ENCODE data around the gene SVIL.
"Not testable (repeated sequence)": the region's sequence is repeated elsewhere in the genome, so short reads cannot be mapped to it uniquely, and the experiment has no call there.

SVIL gene

DNA sequence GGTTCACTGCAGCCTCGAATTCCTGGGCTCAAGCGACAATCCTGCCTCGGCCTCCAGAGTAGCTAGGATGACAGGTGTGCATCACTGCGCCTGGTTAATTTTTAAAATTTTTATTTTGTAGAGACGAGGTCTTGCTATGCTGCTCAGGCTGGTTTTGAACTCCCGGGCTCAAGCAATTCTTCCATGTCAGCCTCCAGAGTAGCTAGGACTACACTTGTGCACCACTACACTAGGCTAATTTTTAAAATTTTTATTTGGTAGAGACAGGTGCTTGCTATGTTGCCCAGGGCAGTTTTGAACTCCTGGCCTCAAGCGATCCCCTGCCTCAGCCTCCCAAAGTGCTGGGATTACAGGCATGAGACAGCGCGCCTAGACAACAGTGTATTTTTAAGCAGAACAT lies 120.5 kb downstream of the SVIL start:
- TF ChIP-seq PAX5 (IDR thresholded peaks at IDR 0.05; ENCODE audit: insufficient read depth, low read length, severe bottlenecking) (no peak), TAF1 (IDR thresholded peaks at IDR 0.05; ENCODE audit: low read depth, low read length) (no peak), POLR2AphosphoS5 (IDR thresholded peaks at IDR 0.05; ENCODE audit: low read depth, low read length) (no peak), POU2F2 (IDR thresholded peaks at IDR 0.05; ENCODE audit: low read depth, low read length) (no peak), POLR2A (IDR thresholded peaks at IDR 0.05; ENCODE audit: low read depth, low read length) (no peak), SPI1 (IDR thresholded peaks at IDR 0.05; ENCODE audit: low read depth, low read length) (no peak)
- FAIRE-seq (no peak), DNase-seq (ENCODE audit: insufficient read length, low spot score) (no peak)

DNA sequence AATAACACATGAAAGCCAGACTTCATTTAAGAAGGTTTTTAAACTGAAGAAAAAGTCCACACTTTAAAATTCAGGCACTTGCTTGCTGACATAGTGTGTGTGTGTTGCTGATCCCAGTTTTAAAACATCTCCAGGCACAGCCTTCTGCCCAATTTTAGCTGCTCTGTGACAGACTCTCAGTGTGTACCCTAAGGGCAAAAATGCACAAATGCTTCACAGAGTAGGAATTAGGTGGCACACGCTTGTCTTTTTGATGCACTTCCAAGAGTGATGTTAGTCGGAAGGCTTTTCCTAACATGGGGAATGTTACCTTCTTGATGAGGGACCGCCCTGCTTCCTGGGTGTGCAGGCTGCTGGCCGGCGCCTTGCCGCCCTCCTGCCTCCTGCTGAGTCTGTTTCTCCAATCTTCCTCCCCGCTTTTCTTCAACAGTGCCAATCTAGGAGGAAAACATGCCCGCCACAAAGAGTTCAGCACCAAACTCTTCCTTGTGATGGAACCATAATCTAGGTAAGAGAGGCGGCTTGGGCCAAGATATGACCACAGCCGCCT lies 122.3 kb downstream of the SVIL start:
- DNase-seq (ENCODE audit: insufficient read length, low spot score), result no peak
- TF ChIP-seq POU2F2 (IDR thresholded peaks at IDR 0.05; ENCODE audit: low read depth, low read length), result no peak
- TF ChIP-seq TAF1 (IDR thresholded peaks at IDR 0.05; ENCODE audit: low read depth, low read length), result no peak
- TF ChIP-seq PAX5 (IDR thresholded peaks at IDR 0.05; ENCODE audit: insufficient read depth, low read length, severe bottlenecking), result no peak
- no peak for TF ChIP-seq POLR2AphosphoS5 (IDR thresholded peaks at IDR 0.05; ENCODE audit: low read depth, low read length)
- no peak for TF ChIP-seq SPI1 (IDR thresholded peaks at IDR 0.05; ENCODE audit: low read depth, low read length)
- no peak for TF ChIP-seq POLR2A (IDR thresholded peaks at IDR 0.05; ENCODE audit: low read depth, low read length)
- FAIRE-seq, result no peak

DNA sequence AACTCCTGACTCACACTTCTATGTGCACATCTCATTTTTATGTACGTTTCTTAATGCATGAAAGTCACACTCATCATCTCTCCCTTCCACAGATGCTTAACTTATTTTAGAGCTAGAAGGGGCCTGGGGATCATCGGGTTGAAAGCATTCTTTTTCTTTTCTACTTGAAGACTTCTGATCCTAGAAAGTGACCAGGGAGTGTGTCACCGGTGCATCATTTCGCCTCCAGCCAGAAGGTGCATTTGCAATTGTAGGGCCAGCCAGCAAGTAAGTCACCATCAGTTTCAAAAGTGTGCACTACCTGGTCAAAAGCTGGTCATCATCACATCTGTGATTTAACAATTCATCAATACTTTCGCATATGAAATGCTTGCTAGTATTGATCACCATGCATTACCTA lies 123.0 kb downstream of the SVIL start:
- not testable (repeated sequence) for DNase-seq (ENCODE audit: insufficient read length, low spot score); FAIRE-seq

DNA sequence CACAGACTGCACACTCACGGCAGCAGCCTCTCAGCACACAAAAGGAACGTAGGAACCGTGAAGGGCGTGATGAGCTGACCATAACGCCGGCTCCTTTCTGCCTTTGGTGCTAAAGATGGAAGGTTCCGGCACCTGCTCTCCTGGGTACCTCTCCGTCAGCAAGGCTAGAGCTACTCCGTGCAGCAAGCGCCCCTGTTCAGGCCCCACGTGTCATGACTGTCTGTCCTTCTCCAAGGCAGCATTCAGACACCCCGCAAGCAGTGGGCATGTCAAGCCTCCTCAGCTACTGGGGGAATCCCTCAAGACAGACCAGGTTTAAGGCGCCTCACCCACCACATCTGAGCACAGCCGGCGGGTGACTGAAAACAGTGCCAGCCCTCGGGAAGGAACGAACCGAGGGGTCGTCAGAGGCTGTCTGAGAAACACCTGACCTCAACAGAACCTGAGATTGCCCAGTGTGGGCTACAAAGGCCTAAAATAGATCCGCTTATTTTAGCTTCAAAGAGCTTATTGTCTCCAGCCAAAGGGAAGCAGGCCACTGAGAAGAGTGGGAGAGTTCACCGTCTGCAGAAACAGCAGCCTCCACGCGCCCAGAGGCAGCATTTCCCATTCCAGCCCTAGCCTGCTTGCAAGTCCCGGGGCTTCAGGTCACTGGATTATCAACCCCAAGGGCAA lies 124.2 kb downstream of the SVIL start:
- not testable (repeated sequence) for FAIRE-seq; DNase-seq (ENCODE audit: insufficient read length, low spot score)

DNA sequence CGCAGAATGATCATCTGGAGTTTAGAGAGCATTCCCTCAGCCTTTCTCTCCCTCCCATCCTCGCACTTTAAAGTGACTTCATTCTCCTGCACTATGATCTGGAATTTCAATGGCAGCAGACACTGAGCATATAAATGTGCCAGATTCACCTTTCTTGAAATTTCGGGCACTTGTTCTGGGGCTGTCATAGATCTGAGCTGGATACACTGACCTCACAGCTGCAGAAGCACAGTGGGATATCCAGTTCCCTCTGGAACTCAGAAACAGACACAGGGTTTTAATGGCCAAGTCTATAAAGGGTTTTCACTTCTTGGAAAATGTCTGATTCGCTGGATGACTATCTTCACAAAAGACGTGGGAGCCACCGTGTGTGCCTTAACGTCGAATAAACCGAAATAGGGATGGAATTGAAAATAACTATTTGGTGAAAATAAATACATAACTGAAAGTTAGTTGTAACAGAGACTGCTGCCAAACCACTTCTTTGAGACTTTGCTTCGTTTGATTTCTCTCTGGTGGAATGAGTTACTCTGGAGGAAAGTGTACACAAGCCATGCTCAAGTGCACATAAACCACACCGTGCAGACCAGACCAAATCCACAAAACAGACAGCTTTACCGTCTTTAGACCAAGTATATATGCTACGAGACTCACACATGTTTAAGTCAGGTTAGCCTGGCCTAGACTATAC lies 126.1 kb downstream of the SVIL start:
- DNase-seq (ENCODE audit: insufficient read length, low spot score), result no peak
- TF ChIP-seq POU2F2 (IDR thresholded peaks at IDR 0.05; ENCODE audit: low read depth, low read length) (no peak), SPI1 (IDR thresholded peaks at IDR 0.05; ENCODE audit: low read depth, low read length) (no peak), POLR2AphosphoS5 (IDR thresholded peaks at IDR 0.05; ENCODE audit: low read depth, low read length) (no peak), POLR2A (IDR thresholded peaks at IDR 0.05; ENCODE audit: low read depth, low read length) (no peak), TAF1 (IDR thresholded peaks at IDR 0.05; ENCODE audit: low read depth, low read length) (no peak), PAX5 (IDR thresholded peaks at IDR 0.05; ENCODE audit: insufficient read depth, low read length, severe bottlenecking) (no peak)
- FAIRE-seq, result no peak

DNA sequence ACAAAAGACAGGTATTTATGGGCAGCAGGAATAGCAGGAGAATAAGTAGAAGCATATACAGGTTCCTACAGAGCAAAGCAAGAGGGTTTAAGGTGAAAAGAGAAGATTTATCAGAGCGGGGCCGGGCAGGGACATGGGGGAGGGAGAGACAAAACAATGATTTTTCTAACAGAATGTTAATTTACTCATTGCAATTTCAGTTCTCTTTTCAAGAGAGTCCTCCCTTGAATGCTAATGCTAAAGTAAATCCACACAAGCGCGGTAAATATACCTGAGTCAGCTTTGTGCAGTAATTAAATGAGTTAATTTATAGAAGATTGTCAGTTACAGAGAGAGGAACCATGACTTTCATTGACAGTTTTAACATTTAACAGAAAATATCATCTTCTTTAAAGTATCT lies 127.0 kb downstream of the SVIL start:
- FAIRE-seq, result peak; percentile 23
- not testable (repeated sequence) for DNase-seq (ENCODE audit: insufficient read length, low spot score)

DNA sequence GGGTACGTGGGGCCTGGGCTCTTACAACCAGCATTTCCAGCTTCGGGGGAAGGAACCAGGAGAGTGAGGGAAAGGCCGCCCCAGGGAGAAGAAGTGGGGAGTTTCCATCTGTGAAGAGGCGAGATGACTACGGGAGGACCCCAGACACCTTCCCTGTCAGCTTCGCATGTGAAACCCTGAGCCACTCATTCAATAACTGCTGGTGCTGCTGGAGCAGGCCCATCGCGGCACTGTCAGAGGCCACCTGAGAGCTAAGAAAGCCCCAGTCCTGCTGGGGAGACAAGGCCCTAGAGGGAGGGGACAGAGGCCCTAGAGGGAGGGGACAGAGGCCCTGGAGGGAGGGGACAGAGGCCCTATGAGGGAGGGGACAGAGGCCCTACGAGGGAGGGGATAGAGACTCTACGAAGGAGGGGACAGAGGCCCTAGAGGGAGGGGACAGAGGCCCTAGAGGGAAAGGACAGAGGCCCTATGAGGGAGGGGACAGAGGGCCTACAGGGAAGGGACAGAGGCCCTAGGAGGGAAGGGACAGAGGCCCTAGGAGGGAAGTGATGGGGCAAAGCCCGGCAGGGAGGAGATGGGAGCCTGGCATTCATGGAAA lies 128.3 kb downstream of the SVIL start:
- not testable (repeated sequence) for FAIRE-seq; DNase-seq (ENCODE audit: insufficient read length, low spot score)

DNA sequence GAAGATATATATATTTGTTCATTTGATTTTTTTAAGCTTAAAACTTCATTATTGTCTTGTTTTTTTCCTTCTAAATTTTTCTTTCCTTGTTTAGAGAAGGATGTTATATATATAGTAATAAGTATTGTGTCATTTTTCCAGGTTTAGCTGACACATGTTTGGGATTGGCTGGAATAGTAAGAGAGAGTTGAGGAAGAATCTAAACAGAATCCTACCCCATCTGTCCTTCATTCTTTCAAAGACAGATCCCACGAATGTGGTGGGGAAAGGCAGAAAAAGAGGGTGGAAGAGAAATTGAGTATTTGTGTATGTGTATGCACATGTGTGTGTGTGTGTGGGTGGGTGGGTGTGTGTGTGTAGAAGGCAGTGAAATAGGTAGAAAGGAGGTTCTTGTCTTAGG lies 132.4 kb downstream of the SVIL start:
- DNase-seq (ENCODE audit: insufficient read length, low spot score), result no peak
- no peak for FAIRE-seq
- no peak for TF ChIP-seq POU2F2 (IDR thresholded peaks at IDR 0.05; ENCODE audit: low read depth, low read length)
- TF ChIP-seq SPI1 (IDR thresholded peaks at IDR 0.05; ENCODE audit: low read depth, low read length), result no peak
- no peak for TF ChIP-seq TAF1 (IDR thresholded peaks at IDR 0.05; ENCODE audit: low read depth, low read length)
- no peak for TF ChIP-seq POLR2AphosphoS5 (IDR thresholded peaks at IDR 0.05; ENCODE audit: low read depth, low read length)
- TF ChIP-seq PAX5 (IDR thresholded peaks at IDR 0.05; ENCODE audit: insufficient read depth, low read length, severe bottlenecking), result no peak
- TF ChIP-seq POLR2A (IDR thresholded peaks at IDR 0.05; ENCODE audit: low read depth, low read length), result no peak

DNA sequence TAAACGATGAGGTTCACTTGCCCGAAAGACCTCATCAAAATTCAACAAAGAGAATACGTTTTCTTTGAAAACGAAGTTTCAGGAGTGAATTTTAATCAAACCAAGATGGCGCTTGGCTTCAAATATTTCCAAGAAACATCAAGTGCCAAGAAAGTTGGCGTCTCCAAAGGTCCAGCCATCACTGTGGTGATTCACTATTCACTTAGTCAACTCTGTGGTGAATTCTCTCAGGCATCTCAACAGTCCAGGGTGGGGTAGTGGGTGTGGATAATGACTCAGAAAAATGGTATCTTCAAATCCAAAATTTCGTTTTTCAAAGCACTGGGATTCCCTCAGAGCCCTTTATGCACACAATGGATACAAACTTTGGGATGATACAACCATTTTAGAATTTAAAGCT lies 133.1 kb downstream of the SVIL start:
- FAIRE-seq (no peak), DNase-seq (ENCODE audit: insufficient read length, low spot score) (no peak)
- TF ChIP-seq POU2F2 (IDR thresholded peaks at IDR 0.05; ENCODE audit: low read depth, low read length), result no peak
- no peak for TF ChIP-seq PAX5 (IDR thresholded peaks at IDR 0.05; ENCODE audit: insufficient read depth, low read length, severe bottlenecking)
- TF ChIP-seq SPI1 (IDR thresholded peaks at IDR 0.05; ENCODE audit: low read depth, low read length), result no peak
- TF ChIP-seq TAF1 (IDR thresholded peaks at IDR 0.05; ENCODE audit: low read depth, low read length), result no peak
- TF ChIP-seq POLR2AphosphoS5 (IDR thresholded peaks at IDR 0.05; ENCODE audit: low read depth, low read length), result no peak
- TF ChIP-seq POLR2A (IDR thresholded peaks at IDR 0.05; ENCODE audit: low read depth, low read length), result no peak

DNA sequence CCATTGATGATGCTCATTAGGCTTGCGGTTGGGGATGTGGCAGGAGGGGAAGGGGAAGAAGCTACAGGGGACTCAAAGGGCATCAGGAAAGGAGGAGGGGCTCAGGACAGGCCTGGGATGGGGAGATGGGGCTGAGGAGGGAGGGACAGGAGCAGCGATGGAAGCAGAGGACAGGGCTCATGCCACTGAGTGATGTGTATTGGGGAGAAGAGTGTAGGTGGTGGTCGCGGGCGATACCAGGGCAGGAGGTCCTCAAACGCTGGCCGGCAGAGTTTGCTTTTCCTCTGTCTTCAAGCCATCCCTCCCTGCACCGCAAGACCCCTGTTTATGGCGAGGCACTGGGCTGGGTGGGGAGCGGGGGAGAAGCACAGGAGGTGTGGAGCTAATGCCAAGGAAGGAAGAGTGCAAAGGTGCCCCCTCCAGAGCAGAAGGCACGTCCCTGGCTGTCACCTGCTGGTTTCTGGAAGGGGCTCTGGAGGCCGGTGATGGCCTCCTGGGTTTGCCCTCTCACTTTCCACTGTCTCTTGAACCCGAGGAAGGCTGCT lies 134.7 kb downstream of the SVIL start:
- no peak for TF ChIP-seq POU2F2 (IDR thresholded peaks at IDR 0.05; ENCODE audit: low read depth, low read length)
- TF ChIP-seq SPI1 (IDR thresholded peaks at IDR 0.05; ENCODE audit: low read depth, low read length), result no peak
- TF ChIP-seq TAF1 (IDR thresholded peaks at IDR 0.05; ENCODE audit: low read depth, low read length), result no peak
- TF ChIP-seq PAX5 (IDR thresholded peaks at IDR 0.05; ENCODE audit: insufficient read depth, low read length, severe bottlenecking), result no peak
- TF ChIP-seq POLR2A (IDR thresholded peaks at IDR 0.05; ENCODE audit: low read depth, low read length), result no peak
- no peak for TF ChIP-seq POLR2AphosphoS5 (IDR thresholded peaks at IDR 0.05; ENCODE audit: low read depth, low read length)
- no peak for DNase-seq (ENCODE audit: insufficient read length, low spot score)
- FAIRE-seq, result no peak
